ENCODE data around the gene STK17B.

- TF ChIP-seq, protein P1, sequence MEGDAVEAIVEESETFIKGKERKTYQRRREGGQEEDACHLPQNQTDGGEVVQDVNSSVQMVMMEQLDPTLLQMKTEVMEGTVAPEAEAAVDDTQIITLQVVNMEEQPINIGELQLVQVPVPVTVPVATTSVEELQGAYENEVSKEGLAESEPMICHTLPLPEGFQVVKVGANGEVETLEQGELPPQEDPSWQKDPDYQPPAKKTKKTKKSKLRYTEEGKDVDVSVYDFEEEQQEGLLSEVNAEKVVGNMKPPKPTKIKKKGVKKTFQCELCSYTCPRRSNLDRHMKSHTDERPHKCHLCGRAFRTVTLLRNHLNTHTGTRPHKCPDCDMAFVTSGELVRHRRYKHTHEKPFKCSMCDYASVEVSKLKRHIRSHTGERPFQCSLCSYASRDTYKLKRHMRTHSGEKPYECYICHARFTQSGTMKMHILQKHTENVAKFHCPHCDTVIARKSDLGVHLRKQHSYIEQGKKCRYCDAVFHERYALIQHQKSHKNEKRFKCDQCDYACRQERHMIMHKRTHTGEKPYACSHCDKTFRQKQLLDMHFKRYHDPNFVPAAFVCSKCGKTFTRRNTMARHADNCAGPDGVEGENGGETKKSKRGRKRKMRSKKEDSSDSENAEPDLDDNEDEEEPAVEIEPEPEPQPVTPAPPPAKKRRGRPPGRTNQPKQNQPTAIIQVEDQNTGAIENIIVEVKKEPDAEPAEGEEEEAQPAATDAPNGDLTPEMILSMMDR (IDR thresholded peaks at IDR 0.05; ENCODE audit: low read depth, low read length), result no peak
- TF ChIP-seq POLR2A (IDR thresholded peaks at IDR 0.05; ENCODE audit: extremely low read depth, insufficient read length) (no peak), MAX (IDR thresholded peaks at IDR 0.05; ENCODE audit: low read depth, low read length) (0 out of 2 replicates have a peak, but pooled peaks have one; percentile 3)
These were observed 4.5 kb downstream of the STK17B start for GRCh38 chr2:196166876-196167275.

All from NB4 (cell line).